GM23338 (cell line): Measurements from ENCODE around the gene ZC3H7A.

Source experiments
- CREB1 ChIP-seq: fragments of 250-450 bp; sonication (Bioruptor Pico); IDR thresholded peaks from 2 replicates; pipeline ENCODE4 v1.5.0; 2020; ENCODE audit warnings: low read depth, mild to moderate bottlenecking, moderate library complexity
- CTCF ChIP-seq, 2 experiments: fragments of 200-600 bp in 1 of 2; sonication (generic) in 1 of 2; conservative IDR thresholded peaks; 2 replicates each; pipeline versions ENCODE4 v1.5.1 to v1.6.1; 2016 to 2017; ENCODE audit warnings: antibody characterized with exemption in 2 of 2, low read depth in 2 of 2, mild to moderate bottlenecking in 2 of 2, moderate library complexity in 1 of 2
- EZH2 ChIP-seq: fragments of 200-600 bp; sonication (generic); IDR thresholded peaks from one replicate; pipeline ENCODE4 v1.8.0; 2017; ENCODE audit warnings: antibody characterized with exemption, mild to moderate bottlenecking, low read depth; ENCODE audit not compliant: unreplicated experiment
- EZH2phosphoT487 ChIP-seq: fragments of 200-600 bp; sonication (generic); IDR thresholded peaks from one replicate; pipeline ENCODE4 v1.8.1; 2018; ENCODE audit warnings: antibody characterized with exemption; ENCODE audit not compliant: unreplicated experiment
- JUNB ChIP-seq: IDR thresholded peaks from one replicate; pipeline ENCODE4 v1.6.1; 2016; ENCODE audit warnings: antibody characterized with exemption; ENCODE audit not compliant: unreplicated experiment
- NANOG ChIP-seq: IDR thresholded peaks from 2 replicates; pipeline ENCODE4 v1.6.1; 2016; ENCODE audit warnings: antibody characterized with exemption, borderline replicate concordance
- POLR2AphosphoS5 ChIP-seq: IDR thresholded peaks from 2 replicates; pipeline ENCODE4 v1.6.1; 2016; ENCODE audit warnings: antibody characterized with exemption, low read depth
- ZNF331 ChIP-seq: fragments of 250-450 bp; sonication (Bioruptor Pico); IDR thresholded peaks from 2 replicates; pipeline ENCODE4 v1.5.0; 2020; ENCODE audit warnings: low read depth, mild to moderate bottlenecking, moderate library complexity
- ZNF462 ChIP-seq: fragments of 250-450 bp; sonication (Bioruptor Pico); IDR thresholded peaks from 2 replicates; pipeline ENCODE4 v1.5.0; 2020; ENCODE audit warnings: mild to moderate bottlenecking, moderate library complexity
- TF ChIP-seq, protein P1 (sequence below): IDR thresholded peaks from one replicate; pipeline ENCODE4 v1.6.1; 2018; ENCODE audit warnings: antibody characterized with exemption; ENCODE audit not compliant: unreplicated experiment

DNA sequence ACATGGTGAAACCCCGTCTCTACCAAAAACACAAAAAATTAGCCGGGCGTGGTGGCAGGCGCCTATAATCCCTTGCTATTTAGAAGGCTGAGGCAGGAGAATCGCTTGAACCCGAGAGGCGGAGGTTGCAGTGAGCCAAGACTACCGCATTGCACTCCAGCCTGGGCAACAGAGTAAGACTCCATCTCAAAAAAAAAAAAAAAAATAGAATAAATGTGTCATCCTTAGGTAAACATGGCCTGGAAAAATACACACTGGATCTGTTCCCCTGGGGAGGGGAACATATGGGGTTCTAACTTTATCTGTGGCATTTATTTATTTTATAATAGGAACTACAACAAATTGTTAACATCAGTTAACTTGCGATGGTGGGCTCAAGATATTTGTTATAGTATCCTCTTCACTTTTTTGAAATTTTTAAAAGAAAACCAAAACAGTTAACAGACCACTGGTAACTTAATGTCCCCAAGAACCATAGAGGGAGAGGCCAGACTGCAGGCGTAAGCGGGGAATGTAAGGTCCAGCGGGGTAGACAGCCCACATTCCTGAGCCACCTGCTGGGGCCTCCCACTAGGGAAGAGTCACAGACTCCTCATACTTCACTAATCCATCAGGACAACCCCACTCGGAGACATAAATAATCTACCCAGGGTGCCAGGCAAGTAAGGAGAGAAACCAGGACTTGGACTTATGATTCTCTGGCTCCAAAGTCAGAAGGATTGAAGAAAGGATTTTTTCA is 41.9 kb downstream of the ZC3H7A start:
- no peak for TF ChIP-seq CREB1
- TF ChIP-seq POLR2AphosphoS5, result no peak
- TF ChIP-seq CTCF (conservative IDR thresholded peaks at IDR 0.05; ENCODE audit: low read depth in 2 of 2), result no peak
- TF ChIP-seq, protein P1, sequence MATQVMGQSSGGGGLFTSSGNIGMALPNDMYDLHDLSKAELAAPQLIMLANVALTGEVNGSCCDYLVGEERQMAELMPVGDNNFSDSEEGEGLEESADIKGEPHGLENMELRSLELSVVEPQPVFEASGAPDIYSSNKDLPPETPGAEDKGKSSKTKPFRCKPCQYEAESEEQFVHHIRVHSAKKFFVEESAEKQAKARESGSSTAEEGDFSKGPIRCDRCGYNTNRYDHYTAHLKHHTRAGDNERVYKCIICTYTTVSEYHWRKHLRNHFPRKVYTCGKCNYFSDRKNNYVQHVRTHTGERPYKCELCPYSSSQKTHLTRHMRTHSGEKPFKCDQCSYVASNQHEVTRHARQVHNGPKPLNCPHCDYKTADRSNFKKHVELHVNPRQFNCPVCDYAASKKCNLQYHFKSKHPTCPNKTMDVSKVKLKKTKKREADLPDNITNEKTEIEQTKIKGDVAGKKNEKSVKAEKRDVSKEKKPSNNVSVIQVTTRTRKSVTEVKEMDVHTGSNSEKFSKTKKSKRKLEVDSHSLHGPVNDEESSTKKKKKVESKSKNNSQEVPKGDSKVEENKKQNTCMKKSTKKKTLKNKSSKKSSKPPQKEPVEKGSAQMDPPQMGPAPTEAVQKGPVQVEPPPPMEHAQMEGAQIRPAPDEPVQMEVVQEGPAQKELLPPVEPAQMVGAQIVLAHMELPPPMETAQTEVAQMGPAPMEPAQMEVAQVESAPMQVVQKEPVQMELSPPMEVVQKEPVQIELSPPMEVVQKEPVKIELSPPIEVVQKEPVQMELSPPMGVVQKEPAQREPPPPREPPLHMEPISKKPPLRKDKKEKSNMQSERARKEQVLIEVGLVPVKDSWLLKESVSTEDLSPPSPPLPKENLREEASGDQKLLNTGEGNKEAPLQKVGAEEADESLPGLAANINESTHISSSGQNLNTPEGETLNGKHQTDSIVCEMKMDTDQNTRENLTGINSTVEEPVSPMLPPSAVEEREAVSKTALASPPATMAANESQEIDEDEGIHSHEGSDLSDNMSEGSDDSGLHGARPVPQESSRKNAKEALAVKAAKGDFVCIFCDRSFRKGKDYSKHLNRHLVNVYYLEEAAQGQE, result no peak
- TF ChIP-seq EZH2phosphoT487, result no peak
- TF ChIP-seq EZH2, result no peak
- no peak for TF ChIP-seq ZNF331 (CRISPR knock-in tag)
- no peak for TF ChIP-seq JUNB
- no peak for TF ChIP-seq ZNF462 (CRISPR knock-in tag)
- no peak for TF ChIP-seq NANOG
